GM19468 (cell line): Measurements from ENCODE around the gene GPR65.
A peak's percentile ranks its signal among the peaks of the same experiment; 100 is the strongest.

Experiments used
- ATAC-seq: cut with Tn5 transposase; IDR thresholded peaks from one replicate; pipeline ENCODE4 v1.9.1; 2021; ENCODE audit warnings: mild to moderate bottlenecking, moderate library complexity, moderate number of reproducible peaks; ENCODE audit not compliant: unreplicated experiment; ENCODE audit errors: extremely low read depth

The GPR65 gene

GRCh38 chr14:88005050-88005481 is at the start of gene GPR65:
TSS of gene GPR65 (plus strand) at chr14:88005135. CDS start at chr14:88010848, 5,713 bp downstream.
- peak; percentile 34 for ATAC-seq

GRCh38 chr14:87955501-87955900 is 49.4 kb upstream of the GPR65 start:
- ATAC-seq = no peak

GRCh38 chr14:87960013-87960787 is 44.7 kb upstream of the GPR65 start:
- no peak for ATAC-seq

GRCh38 chr14:87961246-87961645 is 43.7 kb upstream of the GPR65 start:
- ATAC-seq = no peak

GRCh38 chr14:87966816-87967215 is 38.1 kb upstream of the GPR65 start:
- ATAC-seq = no peak

GRCh38 chr14:87967496-87967895 is 37.4 kb upstream of the GPR65 start:
- ATAC-seq = no peak

GRCh38 chr14:87971010-87971409 is 33.9 kb upstream of the GPR65 start:
- ATAC-seq = peak; percentile 26

GRCh38 chr14:87975636-87976035 is 29.3 kb upstream of the GPR65 start:
- no peak for ATAC-seq

- ATAC-seq = no peak
Observed at GRCh38 chr14:87979689-87980088, 25.2 kb upstream of the GPR65 start.

- ATAC-seq = no peak
Observed at GRCh38 chr14:87989221-87989955, 15.5 kb upstream of the GPR65 start.

- ATAC-seq = no peak
Observed at GRCh38 chr14:87989956-87990299, 15.0 kb upstream of the GPR65 start.

- ATAC-seq = no peak
Observed at GRCh38 chr14:87990682-87991081, 14.3 kb upstream of the GPR65 start.

- no peak for ATAC-seq
Observed at GRCh38 chr14:87992346-87992717, 12.6 kb upstream of the GPR65 start.

- peak; percentile 85 for ATAC-seq
Observed at GRCh38 chr14:87992718-87993628, 12.0 kb upstream of the GPR65 start, which contains the start of gene GALC. TSS of gene GALC (minus strand) at chr14:87993182. CDS start at chr14:87993164, 18 bp downstream.

GRCh38 chr14:87994974-87995373 is 10.0 kb upstream of the GPR65 start:
- ATAC-seq = peak; percentile 7

- no peak for ATAC-seq
Observed at GRCh38 chr14:87995500-87996290, 9.2 kb upstream of the GPR65 start.

GRCh38 chr14:87996291-87996592 is 8.7 kb upstream of the GPR65 start:
- no peak for ATAC-seq

- no peak for ATAC-seq
Observed at GRCh38 chr14:87998482-87998881, 6.5 kb upstream of the GPR65 start.

- ATAC-seq = no peak
Observed at GRCh38 chr14:87999277-87999676, 5.7 kb upstream of the GPR65 start.
